CD4-positive, alpha-beta T cell (primary cell): Measurements from ENCODE around the gene DHCR7. TPM values are rescaled to one million over a fixed set of nuclear protein-coding genes. Genes with fewer than 3 reads are reported as not detected.

Experiments
- ATAC-seq: fragments of 200-7000 bp; cut with Tn5 transposase; one replicate; pipeline ENCODE4 v1.10.0; 2022; ENCODE audit warnings: mild to moderate bottlenecking; ENCODE audit not compliant: poor library complexity
- CTCF ChIA-PET: fragments of 350-600 bp; sonication (Branson Sonifier 250); formaldehyde crosslinking; loops from one replicate; lab custom pipeline; 2021; ENCODE audit warnings: antibody characterized with exemption, inconsistent platforms; lab: Charles Lee
- POLR2A ChIA-PET: fragments of 350-600 bp; sonication (Branson Sonifier 250); formaldehyde crosslinking; loops from one replicate; lab custom pipeline; 2021; ENCODE audit warnings: antibody characterized with exemption, inconsistent platforms; lab: Charles Lee
- DNase-seq, 14 experiments: peaks; one replicate each; pipeline ENCODE4 v3.0.0-alpha.2; 2013 to 2020; ENCODE audit warnings: mixed read lengths in 2 of 14
- H3K27ac ChIP-seq, 2 donors: one replicate each; pipeline versions ENCODE4 v1.5.1 to v1.7.0; 2013; ENCODE audit warnings: low read length in 2 of 2, low read depth in 1 of 2, mild to moderate bottlenecking in 1 of 2
- H3K27me3 ChIP-seq, 2 experiments: 1 replicate in 1 of 2; 2 replicates in 1 of 2; pipeline versions ENCODE4 v1.6.1 to v1.7.0; 2013; ENCODE audit warnings: low read length in 2 of 2, control low read depth in 1 of 2, mild to moderate bottlenecking in 1 of 2, moderate library complexity in 1 of 2; ENCODE audit not compliant: insufficient read depth in 2 of 2, control insufficient read depth in 1 of 2
- H3K36me3 ChIP-seq: one replicate; pipeline ENCODE4 v1.6.1; 2013; ENCODE audit warnings: low read length, control low read depth; ENCODE audit not compliant: insufficient read depth
- H3K4me1 ChIP-seq: one replicate; pipeline ENCODE4 v1.6.1; 2013; ENCODE audit warnings: low read length, control low read depth; ENCODE audit not compliant: insufficient read depth
- H3K4me3 ChIP-seq: one replicate; pipeline ENCODE4 v1.5.1; 2013; ENCODE audit warnings: mild to moderate bottlenecking, low read length, moderate library complexity
- H3K9me3 ChIP-seq, 2 experiments: 1 replicate in 1 of 2; 2 replicates in 1 of 2; pipeline versions ENCODE4 v1.6.1 to v1.7.0; 2013; ENCODE audit warnings: low read length in 2 of 2, mild to moderate bottlenecking in 2 of 2, control low read depth in 1 of 2, moderate library complexity in 1 of 2; ENCODE audit not compliant: control insufficient read depth in 1 of 2, insufficient read depth in 1 of 2
- H3K27ac Mint-ChIP-seq: one replicate; pipeline ENCODE4 v1.8.0; 2020; ENCODE audit warnings: mixed read lengths
- H3K27me3 Mint-ChIP-seq: one replicate; pipeline ENCODE4 v1.8.0; 2021; ENCODE audit warnings: mixed read lengths
- H3K36me3 Mint-ChIP-seq: one replicate; pipeline ENCODE4 v1.8.0; 2021; ENCODE audit warnings: low read depth, mixed read lengths
- H3K4me1 Mint-ChIP-seq: one replicate; pipeline ENCODE4 v1.8.0; 2021; ENCODE audit warnings: low read depth, mixed read lengths
- H3K4me3 Mint-ChIP-seq: one replicate; pipeline ENCODE4 v1.8.0; 2020; ENCODE audit warnings: mild to moderate bottlenecking, mixed read lengths
- H3K9me3 Mint-ChIP-seq: one replicate; pipeline ENCODE4 v1.8.0; 2020; ENCODE audit warnings: mixed read lengths
- intact Hi-C, 2 experiments: fragments of 100-400 bp; cut with DNase I in 1 of 2; cut with micrococcal nuclease in 1 of 2; formaldehyde crosslinking; loops; one replicate each; pipeline versions ENCODE4 v1.15.1 to v1.9.0; 2023 to 2025; cut with DNase I, micrococcal nuclease
- total RNA-seq, 174 experiments: library from RNA in 2 of 174; stranded (reverse) in 2 of 174; gene quantifications; one replicate each; pipeline ENCODE4 v1.2.3 and lab custom pipeline; 2021 to 2026
- TF ChIP-seq, protein P1 (sequence below): fragments of 200-600 bp; IDR thresholded peaks from one replicate; pipeline ENCODE4 v1.8.0; 2022; ENCODE audit warnings: antibody characterized with exemption, mild to moderate bottlenecking

DHCR7 gene
- total RNA-seq, 2 experiments from 2014 or later, result 30.2 to 30.6 TPM

DNA sequence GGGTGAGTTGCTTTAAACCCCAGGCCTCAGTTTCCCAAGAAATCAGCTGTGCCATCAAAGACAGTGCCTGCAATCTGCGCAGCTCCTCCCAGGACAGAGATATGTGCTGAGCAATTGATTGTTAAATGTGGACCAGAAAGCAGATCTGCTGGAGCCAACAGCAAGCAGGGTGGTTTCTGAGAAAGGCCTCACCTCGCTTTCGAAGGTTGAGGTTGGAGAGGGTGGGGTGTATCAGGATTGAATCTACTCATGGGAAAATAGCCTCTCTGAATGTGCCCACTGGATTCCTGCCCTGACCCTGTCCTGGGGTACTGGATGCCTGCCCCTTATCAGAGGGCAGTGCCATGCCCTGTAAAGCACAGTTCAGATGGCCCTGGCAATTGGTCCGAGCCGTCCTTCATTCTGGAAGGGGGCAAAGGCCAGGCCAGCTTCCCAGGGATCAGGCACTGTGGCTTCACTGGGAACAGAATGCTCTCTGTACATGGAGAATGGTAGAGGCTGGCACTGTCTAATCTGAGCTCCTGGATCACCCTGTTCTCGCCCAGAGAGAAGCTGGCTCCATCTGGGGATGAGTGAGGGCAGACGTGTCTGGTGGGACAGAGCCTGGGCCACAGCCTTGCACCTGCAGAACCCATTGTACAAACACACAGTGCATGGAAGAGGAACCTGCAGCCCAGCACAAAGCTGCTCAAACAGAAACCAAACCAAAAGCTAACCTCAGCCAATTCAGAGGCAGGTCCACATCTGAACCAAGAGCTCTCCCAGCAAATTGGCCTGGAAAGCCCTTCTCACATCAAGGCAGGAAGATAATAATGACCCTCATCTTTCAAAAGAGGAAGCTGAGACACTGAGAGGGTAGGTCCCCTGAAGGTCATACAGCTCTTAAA, 15.2 kb downstream of the DHCR7 start:
- Histone ChIP-seq H3K27ac (no peak overlapping the region), H3K27me3 (no peaks in the 10 kb centered on the region), H3K36me3 (peaks cover 5% of the 10 kb centered on the region), H3K4me1 (no peaks in the 10 kb centered on the region), H3K9me3 (no peaks in the 10 kb centered on the region), H3K4me3 (no peak overlapping the region)
- CTCF ChIA-PET, result no interaction called here
- no peaks in the 10 kb centered on the region for H3K27me3 Mint-ChIP-seq
- intact Hi-C loops, result no loop called here
- H3K9me3 Mint-ChIP-seq, result no peaks in the 10 kb centered on the region
- ATAC-seq (no peak), DNase-seq (no peak)
- TF ChIP-seq, protein P1, sequence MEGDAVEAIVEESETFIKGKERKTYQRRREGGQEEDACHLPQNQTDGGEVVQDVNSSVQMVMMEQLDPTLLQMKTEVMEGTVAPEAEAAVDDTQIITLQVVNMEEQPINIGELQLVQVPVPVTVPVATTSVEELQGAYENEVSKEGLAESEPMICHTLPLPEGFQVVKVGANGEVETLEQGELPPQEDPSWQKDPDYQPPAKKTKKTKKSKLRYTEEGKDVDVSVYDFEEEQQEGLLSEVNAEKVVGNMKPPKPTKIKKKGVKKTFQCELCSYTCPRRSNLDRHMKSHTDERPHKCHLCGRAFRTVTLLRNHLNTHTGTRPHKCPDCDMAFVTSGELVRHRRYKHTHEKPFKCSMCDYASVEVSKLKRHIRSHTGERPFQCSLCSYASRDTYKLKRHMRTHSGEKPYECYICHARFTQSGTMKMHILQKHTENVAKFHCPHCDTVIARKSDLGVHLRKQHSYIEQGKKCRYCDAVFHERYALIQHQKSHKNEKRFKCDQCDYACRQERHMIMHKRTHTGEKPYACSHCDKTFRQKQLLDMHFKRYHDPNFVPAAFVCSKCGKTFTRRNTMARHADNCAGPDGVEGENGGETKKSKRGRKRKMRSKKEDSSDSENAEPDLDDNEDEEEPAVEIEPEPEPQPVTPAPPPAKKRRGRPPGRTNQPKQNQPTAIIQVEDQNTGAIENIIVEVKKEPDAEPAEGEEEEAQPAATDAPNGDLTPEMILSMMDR, result no peak
- no peaks in the 10 kb centered on the region for H3K4me1 Mint-ChIP-seq
- peaks cover 13% of the 10 kb centered on the region for H3K36me3 Mint-ChIP-seq
- no peak overlapping the region for H3K4me3 Mint-ChIP-seq
- POLR2A ChIA-PET, result no interaction called here
- H3K27ac Mint-ChIP-seq, result no peak overlapping the region

DNA sequence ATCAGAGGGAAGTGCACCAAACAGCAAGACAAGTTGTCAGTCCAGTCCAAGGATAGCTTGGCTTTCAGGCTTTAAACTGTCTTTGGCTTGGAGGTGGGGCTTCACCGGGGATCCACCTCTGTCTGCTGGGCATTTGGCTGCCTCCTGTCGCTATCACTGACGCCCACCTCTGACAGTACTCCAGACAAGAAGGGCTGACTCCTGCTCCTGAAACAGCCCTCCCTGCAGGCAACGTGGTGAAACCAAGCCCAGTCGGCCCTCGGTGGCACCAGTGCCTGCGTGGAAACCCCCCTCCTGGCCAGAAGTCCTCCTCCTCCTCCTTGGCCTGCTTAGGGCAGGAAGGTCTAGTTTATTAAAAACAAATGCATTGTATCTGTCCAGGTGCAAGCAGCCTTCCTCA, 16.9 kb downstream of the DHCR7 start:
- Histone ChIP-seq H3K27ac (no peak overlapping the region), H3K4me1 (no peaks in the 10 kb centered on the region), H3K27me3 (no peaks in the 10 kb centered on the region), H3K36me3 (peaks cover 2% of the 10 kb centered on the region), H3K9me3 (no peaks in the 10 kb centered on the region), H3K4me3 (no peak overlapping the region)
- TF ChIP-seq, protein P1, result no peak
- Mint-ChIP-seq H3K4me1 (no peaks in the 10 kb centered on the region), H3K36me3 (peaks cover 8% of the 10 kb centered on the region), H3K9me3 (no peaks in the 10 kb centered on the region), H3K4me3 (no peak overlapping the region), H3K27me3 (no peaks in the 10 kb centered on the region), H3K27ac (no peak overlapping the region)
- ChIA-PET CTCF (no interaction called here), POLR2A (no interaction called here)
- no peak for DNase-seq
- intact Hi-C loops, result no loop called here
- ATAC-seq, result no peak

DNA sequence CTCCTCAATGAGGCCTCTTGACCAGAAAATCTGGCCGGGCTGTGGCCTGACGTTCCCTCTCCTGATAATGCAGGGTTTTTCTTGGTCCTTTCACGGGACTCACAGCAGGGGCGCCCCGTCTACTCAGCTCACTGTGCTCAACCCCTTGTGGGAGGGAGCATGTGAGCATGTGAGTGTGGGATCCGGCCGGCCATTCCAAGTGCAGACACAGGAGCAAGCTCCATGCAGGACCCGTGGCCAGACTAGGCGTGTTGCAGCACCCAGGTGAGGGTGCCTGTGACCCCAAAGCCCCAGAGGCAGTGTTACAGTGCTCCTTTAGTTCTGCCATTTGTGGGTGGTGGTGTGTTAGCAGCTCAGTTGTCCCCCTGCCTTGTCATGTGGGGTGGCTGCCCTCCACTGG, 18.0 kb downstream of the DHCR7 start:
- TF ChIP-seq, protein P1, result no peak
- no peak overlapping the region for H3K27ac Mint-ChIP-seq
- POLR2A ChIA-PET, result no interaction called here
- CTCF ChIA-PET, result no interaction called here
- ATAC-seq, result no peak
- intact Hi-C loops, result no loop called here
- H3K9me3 Mint-ChIP-seq, result no peaks in the 10 kb centered on the region
- no peak overlapping the region for H3K4me3 Mint-ChIP-seq
- H3K4me1 ChIP-seq, result no peaks in the 10 kb centered on the region
- no peaks in the 10 kb centered on the region for H3K27me3 ChIP-seq
- no peak overlapping the region for H3K4me3 ChIP-seq
- peaks cover 2% of the 10 kb centered on the region for H3K36me3 ChIP-seq
- no peaks in the 10 kb centered on the region for H3K27me3 Mint-ChIP-seq
- no peak overlapping the region for H3K27ac ChIP-seq
- H3K4me1 Mint-ChIP-seq, result no peaks in the 10 kb centered on the region
- peaks cover 4% of the 10 kb centered on the region for H3K36me3 Mint-ChIP-seq
- H3K9me3 ChIP-seq, result no peaks in the 10 kb centered on the region
- no peak for DNase-seq
